GM18858 (cell line): Measurements from ENCODE around the gene HTR2A.

ENCODE experiments used
- ATAC-seq: cut with Tn5 transposase; IDR thresholded peaks from one replicate; pipeline ENCODE4 v1.9.1; 2021; ENCODE audit not compliant: unreplicated experiment

Gene HTR2A

DNA sequence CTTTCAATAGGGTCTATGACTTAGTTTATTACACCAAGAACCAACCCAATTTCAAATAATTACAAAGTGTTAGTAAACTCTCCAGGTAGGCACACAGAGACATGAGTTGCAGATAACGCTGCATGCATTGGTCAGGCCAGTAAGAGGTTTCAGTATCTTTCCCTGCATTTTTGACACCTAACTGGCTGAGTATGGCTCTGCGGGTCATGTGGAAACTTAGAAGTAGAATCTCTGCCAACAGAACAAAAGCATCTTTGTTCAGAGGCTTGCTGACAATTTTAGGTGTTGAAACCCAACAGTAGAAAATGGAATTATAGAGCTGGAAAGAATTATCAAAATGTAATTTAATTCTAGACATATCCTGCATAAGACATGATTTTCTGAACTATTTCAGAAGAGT lies 25.3 kb downstream of the HTR2A start:
- no peak for ATAC-seq

DNA sequence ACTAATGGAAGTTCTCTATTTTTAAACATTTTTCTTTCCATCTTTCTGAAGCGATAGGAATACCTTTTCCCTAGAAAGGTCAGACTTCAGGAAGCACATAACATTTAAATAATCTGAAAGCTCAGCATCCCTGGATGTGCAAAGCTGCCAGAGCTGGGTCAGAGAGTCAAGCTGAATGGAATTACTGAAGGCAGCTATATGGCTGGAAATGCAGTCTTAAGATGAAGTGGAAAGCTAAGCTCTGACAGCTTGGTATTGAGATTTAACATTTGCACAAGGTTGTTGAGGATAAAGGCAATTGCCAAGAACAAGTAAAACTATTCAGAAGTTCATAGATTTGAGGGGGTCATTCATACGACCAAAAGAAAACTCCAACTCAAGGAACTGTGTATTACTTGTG lies 28.8 kb downstream of the HTR2A start:
- ATAC-seq: no peak

DNA sequence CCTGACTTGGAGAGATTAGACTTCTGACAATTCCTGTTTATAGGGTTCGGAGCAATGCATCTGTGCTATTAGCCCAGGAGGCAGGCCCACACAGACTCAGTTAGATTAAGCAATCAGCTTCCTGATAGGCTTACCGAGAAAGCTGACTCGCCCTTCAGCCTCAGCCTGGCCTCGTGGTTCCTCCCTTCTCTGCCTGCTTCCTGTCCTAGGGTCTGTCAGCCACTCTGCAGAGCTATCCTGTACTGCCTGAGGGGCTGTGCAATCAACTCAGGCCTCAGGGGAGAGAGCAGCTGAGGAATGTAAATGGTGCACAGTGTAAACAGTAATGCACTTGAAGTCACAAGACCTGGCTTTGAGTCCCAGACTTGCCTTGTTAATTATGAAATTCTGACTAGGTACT lies 30.7 kb downstream of the HTR2A start:
- ATAC-seq: no peak

DNA sequence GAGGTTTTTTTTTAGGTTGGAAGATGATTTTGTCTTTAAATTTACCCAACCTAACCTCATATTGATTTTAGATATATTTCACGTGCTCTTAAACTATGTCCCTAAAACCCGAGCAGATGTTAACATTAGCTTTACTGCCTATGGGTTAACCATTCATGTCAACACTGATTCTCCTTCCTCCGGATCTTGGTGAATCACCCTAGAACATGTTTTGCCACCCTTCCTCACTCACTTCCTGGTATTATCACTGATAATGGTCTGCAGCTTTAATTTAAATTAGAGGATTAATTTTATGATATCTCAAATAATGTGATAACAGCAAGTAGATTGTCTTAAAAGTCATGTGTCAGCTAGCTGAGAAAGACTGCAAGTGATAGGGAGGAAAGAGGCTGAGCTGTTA lies 31.9 kb downstream of the HTR2A start:
- ATAC-seq: no peak

DNA sequence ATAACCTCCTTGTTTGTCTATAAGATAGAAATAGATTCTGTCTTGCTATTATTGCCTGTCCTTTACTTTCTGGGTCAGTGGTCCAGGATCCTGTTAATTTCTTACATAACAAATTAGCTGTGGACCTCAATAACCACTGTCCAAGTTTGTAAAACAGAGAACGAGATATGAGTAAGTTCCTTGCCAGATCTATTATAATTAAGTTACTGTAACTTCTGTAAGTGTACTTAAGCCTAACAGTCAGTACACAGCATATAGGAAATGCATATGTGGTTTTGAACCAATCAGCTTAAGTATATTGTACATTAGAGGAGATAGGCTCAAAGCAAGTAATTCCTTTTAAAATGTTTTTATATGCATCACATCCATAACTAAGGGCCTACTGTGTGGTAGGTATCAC lies 34.9 kb downstream of the HTR2A start:
- no peak for ATAC-seq

DNA sequence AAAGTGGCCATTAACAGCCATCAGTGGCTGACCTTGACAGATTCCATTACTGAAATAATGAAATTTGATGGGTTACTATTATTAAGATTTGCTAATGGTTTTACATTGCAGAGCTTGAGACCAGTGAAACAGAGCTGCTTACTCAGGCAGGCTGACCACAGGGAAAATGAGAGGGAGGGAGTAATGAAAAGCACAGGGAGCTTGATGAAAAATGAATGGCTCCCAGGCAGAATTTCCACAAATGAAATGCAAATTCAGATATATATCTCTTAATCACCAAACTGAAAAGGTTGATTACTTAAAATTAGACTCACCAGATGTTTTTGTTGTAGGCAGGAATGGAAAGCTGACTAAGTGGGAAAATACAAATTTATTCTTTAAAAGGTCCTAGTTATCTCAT lies 36.1 kb downstream of the HTR2A start:
- no peak for ATAC-seq

DNA sequence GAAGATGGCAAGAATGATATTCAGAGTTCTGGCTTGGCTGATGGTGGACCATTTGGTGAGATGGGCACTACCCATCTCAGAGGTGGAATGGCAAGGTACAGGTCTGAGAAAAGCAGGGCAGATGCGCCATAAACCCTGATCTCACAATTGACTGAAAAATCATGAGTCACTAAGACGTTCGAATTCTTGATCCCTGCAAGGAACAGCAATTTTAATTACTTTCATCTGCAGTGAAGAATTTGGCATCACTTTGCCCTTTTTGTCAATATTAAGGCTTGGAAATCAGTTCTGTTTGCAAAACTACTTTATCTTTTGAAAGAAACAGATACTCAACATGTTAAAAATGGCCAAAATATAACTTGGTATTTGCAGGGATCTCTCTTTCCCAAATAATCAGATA lies 38.1 kb downstream of the HTR2A start:
- no peak for ATAC-seq

DNA sequence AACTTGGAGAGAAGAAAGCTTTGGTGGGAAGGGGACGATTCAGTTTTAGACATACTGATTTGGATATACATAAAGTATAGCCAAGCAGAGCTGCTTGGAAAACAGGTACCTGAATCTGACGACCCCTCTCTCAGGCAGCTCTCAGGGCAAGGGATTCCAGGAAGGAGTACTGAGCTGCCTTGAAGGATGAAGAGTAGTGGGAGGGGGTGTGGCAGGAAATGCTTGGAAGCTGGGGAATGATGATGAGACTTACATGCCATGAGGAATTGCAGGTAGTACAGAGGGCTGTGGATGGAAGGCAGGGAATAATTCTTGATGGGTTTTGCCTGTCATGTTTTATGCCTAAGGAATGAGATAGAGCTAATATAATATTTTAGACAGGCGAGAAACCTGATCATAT lies 38.7 kb downstream of the HTR2A start:
- ATAC-seq: no peak

DNA sequence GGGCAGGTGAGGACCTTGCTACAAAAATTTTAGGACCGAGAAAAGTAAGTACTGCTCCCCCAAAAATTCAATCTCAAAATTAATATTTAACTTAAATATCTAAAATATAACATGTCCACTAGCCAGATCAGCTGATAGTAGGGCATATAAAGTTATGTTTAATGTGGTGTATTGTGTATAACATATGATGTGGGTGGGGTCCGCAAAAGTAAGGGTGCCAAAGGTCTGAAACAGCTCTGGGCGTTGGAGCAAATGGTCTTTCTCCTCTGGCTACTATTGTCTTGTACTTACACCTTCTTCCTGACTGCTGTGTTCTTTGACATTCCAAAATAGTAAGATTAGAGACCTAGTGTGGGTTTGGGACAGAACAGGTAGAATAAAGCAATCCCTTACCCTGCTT lies 41.2 kb downstream of the HTR2A start:
- no peak for ATAC-seq

DNA sequence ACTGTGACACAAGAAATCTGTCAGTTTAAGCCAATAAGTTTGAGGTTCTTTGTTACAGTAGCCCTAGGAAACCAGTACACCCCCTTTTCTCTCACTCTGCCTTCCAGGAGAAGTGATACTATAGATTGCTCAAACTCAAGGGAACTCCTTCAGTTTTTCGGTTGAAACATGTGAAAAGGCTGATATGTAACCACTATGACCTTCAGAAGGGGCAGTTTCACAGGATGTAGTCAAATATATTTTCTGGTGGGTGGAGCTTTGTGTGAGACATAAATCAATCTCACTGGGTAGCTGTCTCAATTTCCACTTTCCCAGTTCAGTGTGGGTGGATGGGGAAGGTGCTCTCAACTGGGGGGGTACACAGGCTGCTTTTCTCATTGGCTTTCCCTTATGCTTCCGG lies 41.7 kb downstream of the HTR2A start:
- peak; percentile 84 for ATAC-seq

DNA sequence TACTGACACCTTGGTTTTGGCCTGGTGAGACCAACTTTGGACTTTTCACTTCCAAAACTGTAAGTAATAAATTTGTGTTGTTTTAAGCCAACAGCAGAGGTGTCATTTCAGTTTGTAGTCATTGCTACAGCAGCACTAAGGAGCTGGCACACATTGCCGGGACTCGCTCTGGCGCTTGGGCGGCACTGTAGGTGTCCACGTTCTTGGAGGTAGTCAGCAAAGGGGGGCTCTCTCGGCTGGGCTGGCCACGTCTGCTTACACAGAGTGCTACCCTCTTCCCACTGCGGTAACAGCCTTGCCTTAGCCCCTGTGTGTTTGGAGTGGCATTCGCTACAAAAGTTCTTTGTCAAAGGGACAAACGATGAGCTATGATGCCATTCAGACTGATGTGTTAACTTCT lies 44.7 kb downstream of the HTR2A start:
- ATAC-seq: no peak

DNA sequence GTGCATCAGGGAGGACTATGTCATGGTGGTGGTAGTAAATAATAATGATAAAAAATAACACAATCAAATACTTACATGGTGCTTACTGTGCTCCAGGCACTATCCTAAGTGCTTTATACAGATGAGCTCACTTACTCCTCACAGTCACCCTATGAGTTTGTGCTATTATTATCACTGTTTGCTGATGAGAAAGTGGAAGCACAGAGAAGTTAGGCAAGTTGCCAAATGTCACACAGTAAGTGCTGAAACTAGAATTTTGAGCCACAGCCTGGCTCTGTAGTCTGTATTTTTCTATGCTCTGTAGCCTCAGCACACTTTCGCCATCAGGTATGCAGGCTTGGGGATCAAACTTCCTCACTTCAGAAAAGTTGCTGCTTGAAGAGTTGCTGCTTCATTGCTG lies 46.6 kb downstream of the HTR2A start:
- ATAC-seq: no peak

DNA sequence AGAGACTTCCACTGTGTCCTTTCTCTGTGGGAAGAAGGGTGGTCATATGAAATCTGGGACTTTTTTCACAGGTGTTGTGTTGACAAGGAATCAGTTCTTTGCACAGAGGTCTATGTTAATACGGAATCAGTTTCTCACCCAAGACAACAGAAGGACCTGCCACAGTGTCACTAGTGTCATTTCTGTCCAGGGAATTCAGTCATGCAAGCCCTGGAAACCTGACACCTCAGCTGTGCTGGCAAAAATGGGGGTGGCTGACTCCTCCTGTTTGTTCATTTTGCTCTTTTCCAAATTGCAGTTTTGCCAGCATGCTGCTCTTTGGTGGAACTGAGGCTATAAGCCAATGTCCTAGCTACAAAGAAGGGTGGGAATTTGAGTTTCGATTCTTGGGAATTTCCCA lies 50.1 kb downstream of the HTR2A start:
- no peak for ATAC-seq

DNA sequence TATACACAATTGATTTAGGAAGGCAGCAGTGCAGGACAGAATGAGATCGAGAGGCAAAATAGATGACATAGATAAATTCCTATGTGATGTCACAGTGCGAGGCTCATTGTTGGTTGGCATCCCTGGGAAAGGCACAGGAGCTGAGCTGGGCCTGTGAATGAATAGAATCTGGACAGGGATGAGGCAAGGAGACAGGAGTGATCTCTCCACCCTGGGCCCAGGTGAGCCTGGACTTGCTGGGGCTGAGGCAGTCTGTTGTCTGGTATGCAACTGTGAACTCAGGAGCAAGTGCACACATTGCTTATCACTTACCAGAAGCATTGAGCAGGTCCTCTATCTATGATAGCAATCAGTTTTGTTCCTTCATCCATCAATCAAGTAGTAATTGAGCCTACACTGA lies 51.7 kb downstream of the HTR2A start:
- ATAC-seq: no peak

DNA sequence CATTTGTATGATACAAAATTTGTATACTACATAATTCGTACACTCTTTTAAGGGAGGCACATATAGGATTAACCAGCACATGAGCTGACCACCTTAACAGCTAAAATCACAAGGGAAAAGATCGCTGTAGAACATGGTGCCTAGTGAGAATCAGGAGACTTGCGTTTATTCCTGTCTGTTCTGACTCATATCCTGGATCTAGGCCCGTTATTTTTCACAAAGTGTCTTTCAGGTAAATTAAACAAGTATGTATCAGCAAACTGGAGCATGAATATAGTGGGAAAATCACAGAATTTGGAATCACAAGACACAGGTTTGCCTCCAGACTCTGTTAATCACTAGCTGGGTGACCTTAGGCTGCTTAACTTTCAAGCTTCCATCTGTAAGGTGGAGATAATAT lies 52.4 kb downstream of the HTR2A start:
- no peak for ATAC-seq

DNA sequence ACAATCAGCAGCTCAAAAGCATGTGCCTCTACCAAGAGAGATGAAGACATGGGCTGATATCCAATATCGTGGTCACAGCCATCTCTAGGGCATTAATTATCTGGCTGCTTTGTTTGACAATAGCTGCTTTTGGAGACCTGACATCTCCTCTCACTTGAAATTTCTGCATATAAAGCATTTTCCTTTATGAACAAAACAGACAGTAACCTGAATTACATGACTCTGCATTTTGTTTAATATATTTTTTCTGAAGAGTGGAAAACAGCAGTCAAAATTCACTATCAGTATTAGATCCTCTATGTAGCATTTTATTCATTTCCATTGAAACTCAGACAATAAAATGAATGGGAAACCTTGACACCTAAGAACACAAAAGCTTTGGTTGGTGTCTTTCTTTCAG lies 57.5 kb downstream of the HTR2A start:
- ATAC-seq: no peak

DNA sequence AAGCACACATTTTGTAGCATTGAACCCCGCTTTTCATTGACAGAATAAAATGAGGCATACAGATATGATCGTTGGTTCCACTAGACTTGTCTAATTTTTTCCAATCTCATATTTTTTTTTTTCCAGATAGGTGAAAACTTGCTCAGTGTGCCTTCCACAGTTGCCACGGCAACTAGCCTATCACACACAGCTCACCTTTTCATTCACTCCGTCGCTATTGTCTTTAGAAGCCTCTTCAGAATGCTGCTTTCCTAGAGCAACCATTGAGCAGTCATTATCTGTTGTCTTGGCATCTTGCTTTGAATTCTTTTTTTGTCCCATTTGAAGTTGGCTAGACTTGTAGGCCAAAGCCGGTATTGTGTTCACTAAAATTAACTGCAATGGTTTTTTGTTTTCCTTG lies 62.2 kb downstream of the HTR2A start:
- no peak for ATAC-seq

DNA sequence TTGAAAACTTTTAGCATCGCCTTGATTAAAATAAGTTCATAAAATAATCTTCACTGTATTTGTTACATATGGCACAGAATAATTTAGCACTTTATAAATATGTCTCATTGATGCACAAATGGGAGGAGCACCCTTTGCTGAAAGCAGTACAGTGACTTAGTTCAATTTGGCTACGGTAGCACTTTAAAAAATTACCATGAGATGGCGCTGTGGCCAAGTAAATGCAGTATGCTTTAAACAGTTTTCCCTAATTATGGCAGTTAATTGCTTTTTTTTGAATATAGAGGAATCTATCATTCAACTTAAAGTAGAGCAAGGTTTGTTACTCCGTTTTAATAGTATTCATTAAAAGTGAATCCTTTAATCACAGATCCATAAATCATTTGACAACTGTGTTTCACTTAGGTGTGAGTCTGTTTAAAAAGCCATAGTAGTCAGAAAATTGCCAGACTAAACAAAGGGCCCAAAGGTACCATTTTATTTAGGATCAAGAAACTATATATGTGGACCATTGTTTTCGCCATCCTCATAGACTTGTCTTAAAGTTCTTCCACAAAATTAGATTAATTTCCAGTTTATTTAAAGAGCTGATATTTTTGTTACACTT lies 65.2 kb downstream of the HTR2A start:
- ATAC-seq: no peak

DNA sequence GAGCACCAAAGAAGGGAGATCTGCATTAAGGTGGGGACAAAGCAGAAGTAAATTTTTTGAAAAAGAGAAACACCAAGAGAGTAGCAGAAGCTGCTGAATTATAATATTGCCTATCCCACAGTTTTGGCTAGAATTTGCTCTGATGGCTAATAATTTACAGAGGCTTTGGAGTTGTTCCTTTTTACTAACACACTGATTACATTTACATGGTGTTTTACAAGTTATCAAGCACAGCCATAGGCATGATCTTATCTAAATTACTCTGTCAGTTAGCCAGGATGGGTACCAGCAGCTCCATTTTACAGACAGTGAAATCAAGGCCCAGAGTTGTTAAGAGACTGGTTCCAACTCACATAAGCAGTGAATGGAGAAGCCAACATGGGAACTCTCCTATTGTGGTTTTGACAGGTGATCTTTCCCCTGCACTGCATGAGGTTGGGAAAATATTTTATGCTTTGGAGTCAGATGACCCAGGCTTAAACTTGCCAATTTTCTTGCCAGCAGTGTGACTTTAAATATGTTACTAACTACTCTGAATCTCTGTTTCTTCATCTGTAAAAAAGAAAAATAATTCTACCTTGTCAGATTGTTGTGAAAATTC lies 66.3 kb downstream of the HTR2A start:
- no peak for ATAC-seq

DNA sequence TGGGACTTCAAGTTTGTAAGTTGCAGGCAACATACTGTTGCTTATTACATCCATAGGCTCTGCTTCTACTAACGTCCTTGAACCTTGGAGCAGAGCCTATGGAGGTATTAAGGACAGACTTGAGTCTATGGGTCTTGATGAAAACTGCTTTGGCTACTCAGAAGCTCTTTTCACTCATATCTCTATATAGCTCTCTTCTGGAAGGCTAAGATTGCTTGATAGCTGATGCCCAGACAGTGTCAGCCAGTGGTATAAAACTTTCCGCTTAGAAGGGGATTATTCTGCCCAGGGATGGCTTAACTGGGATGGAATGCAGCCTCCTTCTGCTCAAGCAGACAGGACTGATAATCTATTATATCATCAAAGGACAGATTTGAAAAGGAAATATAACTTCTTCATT lies 74.3 kb downstream of the HTR2A start:
- no peak for ATAC-seq

DNA sequence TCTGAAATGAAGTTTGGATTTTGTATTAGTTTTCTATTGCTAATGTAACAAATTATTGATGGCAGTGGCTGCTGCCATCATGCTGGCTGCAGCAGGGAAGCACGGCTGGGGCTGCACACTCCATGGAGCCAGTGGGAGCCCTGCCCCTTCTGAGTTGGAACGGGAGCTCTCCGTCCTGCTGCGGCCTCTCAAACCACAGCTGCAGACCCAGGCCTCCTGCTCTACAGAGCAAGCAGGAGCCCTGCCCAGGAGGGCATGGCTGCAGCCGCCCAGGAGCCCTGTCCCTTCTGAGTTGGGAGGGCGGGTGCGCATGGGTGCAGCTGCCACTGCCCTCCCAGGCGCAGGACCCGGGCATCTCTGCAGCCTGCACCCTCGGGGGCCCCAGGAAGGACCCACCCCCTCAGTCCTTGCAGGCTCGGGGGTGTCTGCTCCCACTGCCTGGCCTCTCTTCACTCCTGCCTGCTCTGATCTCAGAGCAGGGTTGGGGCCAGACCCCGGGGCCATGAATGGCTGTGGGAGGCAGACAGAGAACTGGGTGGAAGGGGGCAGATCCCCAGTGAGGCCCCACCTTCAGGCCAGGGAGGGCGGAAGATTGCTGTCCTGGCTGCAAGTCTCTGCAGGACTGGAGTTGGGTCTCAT lies 78.9 kb downstream of the HTR2A start:
- ATAC-seq: no peak

DNA sequence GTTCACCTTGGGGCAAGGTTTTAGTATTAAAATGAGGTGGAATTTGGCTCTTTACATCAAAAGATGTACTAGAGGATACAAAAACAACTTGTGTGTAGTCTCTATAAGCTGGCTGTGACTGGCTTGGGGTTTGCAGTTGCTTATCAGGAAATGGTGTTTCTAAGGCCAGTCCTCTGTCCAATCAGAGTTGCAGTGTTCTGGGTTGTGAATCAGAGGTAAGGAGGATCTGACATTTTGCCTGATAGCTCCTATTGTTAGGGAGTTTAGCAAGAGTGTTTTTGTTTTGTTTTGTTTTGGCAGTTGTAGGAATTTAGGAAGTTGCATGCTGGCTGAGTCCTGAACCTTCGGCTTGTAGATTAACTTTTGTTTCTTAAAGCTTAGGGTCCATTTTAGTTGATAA lies 79.8 kb downstream of the HTR2A start:
- ATAC-seq: no peak

DNA sequence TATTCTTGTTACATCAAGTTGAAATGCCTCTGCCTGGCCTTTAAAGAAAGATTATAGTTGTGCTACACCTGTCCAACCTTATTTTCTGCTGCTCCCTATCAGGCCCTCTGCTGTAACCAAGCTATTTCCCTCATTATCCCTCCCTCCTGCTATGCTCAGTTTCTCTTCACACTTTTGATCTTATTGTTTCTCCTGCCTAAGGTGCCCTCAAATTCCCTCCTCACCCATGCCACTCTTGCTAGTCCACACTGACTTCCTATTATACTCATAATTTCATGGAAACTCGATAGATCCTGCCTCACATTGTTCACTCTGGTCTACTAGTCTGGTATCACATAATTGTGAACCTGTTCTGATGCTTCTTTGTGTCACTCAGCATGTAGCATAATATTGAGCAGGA lies 80.5 kb downstream of the HTR2A start:
- no peak for ATAC-seq
